ENCODE results near the gene CIAO2B.
"Not testable (repeated sequence)": the region's sequence is repeated elsewhere in the genome, so short reads cannot be mapped to it uniquely, and the experiment has no call there.

CIAO2B gene

GRCh38 chr16:66934138-66934838, at the start of gene CIAO2B:
TSS of gene CIAO2B (minus strand) at chr16:66934402. CDS start at chr16:66934364, 38 bp downstream.
- H3K9me3 ChIP-seq (ENCODE audit: low read length), result no peaks in the 10 kb centered on the region
- no peaks in the 10 kb centered on the region for H3K27me3 ChIP-seq (ENCODE audit: insufficient read depth, low read length)
- peaks cover 22% of the 10 kb centered on the region for H3K4me1 ChIP-seq (ENCODE audit: insufficient read depth, low read length)
- H3K36me3 ChIP-seq (ENCODE audit: insufficient read depth, low read length), result peaks cover 14% of the 10 kb centered on the region
- peak within 1 kb of the TSS; percentile 64 for H2AFZ ChIP-seq (ENCODE audit: low read depth, low read length)
- H3K4me3 ChIP-seq (ENCODE audit: low read length), result peak within 1 kb of the TSS; percentile 87

GRCh38 chr16:66983033-66983432, 48.8 kb upstream of the CIAO2B start:
- no peaks in the 10 kb centered on the region for H3K36me3 ChIP-seq (ENCODE audit: insufficient read depth, low read length)
- H3K4me3 ChIP-seq (ENCODE audit: low read length), result no peak overlapping the region
- no peaks in the 10 kb centered on the region for H3K4me1 ChIP-seq (ENCODE audit: insufficient read depth, low read length)
- peaks cover 7% of the 10 kb centered on the region for H3K27me3 ChIP-seq (ENCODE audit: insufficient read depth, low read length)
- no peak overlapping the region for H2AFZ ChIP-seq (ENCODE audit: low read depth, low read length)
- no peaks in the 10 kb centered on the region for H3K9me3 ChIP-seq (ENCODE audit: low read length)

DNA sequence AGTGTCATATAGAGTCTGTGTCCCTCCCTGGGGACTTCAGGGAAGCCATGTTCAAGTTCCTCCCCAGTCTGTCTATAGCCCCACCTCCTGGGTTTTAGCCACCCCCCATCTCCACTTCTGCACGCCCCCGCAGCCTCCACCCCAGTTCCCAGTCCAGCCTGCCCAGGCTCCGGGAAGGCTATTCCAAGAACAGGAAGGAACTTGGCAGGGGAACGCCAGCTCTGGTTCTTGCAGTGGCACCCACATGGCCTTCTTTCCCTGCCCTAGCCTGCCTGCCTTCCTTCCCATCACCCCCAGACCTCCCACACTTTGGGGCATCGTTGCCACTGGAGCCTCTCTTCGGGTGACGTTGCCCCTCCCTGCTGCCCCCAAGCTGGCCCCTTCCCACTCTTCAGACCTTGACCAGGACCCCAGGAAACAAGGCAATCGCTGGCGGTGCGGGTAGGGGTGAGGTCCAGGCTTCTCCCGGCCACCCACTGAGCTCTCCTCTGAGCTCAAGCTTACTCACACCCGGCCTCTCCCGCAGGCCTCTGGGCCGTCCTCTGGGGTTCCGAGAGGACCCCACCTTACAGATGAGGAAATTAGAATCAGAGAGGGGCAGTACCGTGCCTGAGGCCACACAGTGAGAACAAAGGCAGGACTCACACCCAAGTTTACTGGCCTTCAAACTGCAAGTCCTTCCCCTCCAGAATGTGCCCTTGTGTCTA, 45.0 kb upstream of the CIAO2B start:
- H3K9me3 ChIP-seq (ENCODE audit: low read length), result no peaks in the 10 kb centered on the region
- no peaks in the 10 kb centered on the region for H3K27me3 ChIP-seq (ENCODE audit: insufficient read depth, low read length)
- no peaks in the 10 kb centered on the region for H3K36me3 ChIP-seq (ENCODE audit: insufficient read depth, low read length)
- no peak overlapping the region for H3K4me3 ChIP-seq (ENCODE audit: low read length)
- no peaks in the 10 kb centered on the region for H3K4me1 ChIP-seq (ENCODE audit: insufficient read depth, low read length)
- no peak overlapping the region for H2AFZ ChIP-seq (ENCODE audit: low read depth, low read length)

- Histone ChIP-seq H3K4me1 (ENCODE audit: insufficient read depth, low read length) (no peaks in the 10 kb centered on the region), H3K4me3 (ENCODE audit: low read length) (no peak overlapping the region), H3K36me3 (ENCODE audit: insufficient read depth, low read length) (no peaks in the 10 kb centered on the region), H2AFZ (ENCODE audit: low read depth, low read length) (no peak overlapping the region), H3K27me3 (ENCODE audit: insufficient read depth, low read length) (no peaks in the 10 kb centered on the region), H3K9me3 (ENCODE audit: low read length) (no peaks in the 10 kb centered on the region)
Measured at GRCh38 chr16:66977341-66978113, 43.3 kb upstream of the CIAO2B start.

DNA sequence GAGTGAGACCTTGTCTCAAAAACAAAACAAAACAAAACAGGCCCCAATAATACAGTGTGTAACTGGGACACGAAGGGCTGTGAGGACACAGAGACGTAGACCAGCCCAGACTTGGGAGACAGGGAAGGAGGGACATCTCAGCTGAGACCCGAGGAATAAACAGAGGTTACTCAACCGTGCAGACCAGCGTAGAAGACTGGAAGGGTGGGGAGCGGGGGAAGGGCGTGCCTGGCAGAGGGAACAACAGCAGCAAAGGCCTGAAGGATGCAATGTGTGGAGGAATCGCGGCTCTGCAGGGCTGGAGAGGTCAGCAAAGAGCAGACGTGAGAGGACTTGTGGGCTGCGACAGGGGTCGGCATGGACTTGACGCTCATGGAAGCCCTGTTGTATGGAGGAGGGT, 42.5 kb upstream of the CIAO2B start:
- Histone ChIP-seq H3K4me3 (ENCODE audit: low read length) (no peak overlapping the region), H3K27me3 (ENCODE audit: insufficient read depth, low read length) (no peaks in the 10 kb centered on the region), H3K36me3 (ENCODE audit: insufficient read depth, low read length) (no peaks in the 10 kb centered on the region), H2AFZ (ENCODE audit: low read depth, low read length) (no peak overlapping the region), H3K4me1 (ENCODE audit: insufficient read depth, low read length) (no peaks in the 10 kb centered on the region), H3K9me3 (ENCODE audit: low read length) (no peaks in the 10 kb centered on the region)

GRCh38 chr16:66975302-66975893, 41.2 kb upstream of the CIAO2B start:
- H2AFZ ChIP-seq (ENCODE audit: low read depth, low read length), result no peak overlapping the region
- no peaks in the 10 kb centered on the region for H3K36me3 ChIP-seq (ENCODE audit: insufficient read depth, low read length)
- no peak overlapping the region for H3K4me3 ChIP-seq (ENCODE audit: low read length)
- no peaks in the 10 kb centered on the region for H3K27me3 ChIP-seq (ENCODE audit: insufficient read depth, low read length)
- H3K9me3 ChIP-seq (ENCODE audit: low read length), result no peaks in the 10 kb centered on the region
- H3K4me1 ChIP-seq (ENCODE audit: insufficient read depth, low read length), result no peaks in the 10 kb centered on the region

GRCh38 chr16:66974932-66975246, 40.7 kb upstream of the CIAO2B start:
- H2AFZ ChIP-seq (ENCODE audit: low read depth, low read length); H3K4me1 ChIP-seq (ENCODE audit: insufficient read depth, low read length); H3K9me3 ChIP-seq (ENCODE audit: low read length); H3K27me3 ChIP-seq (ENCODE audit: insufficient read depth, low read length); H3K36me3 ChIP-seq (ENCODE audit: insufficient read depth, low read length); H3K4me3 ChIP-seq (ENCODE audit: low read length): not testable (repeated sequence)

DNA sequence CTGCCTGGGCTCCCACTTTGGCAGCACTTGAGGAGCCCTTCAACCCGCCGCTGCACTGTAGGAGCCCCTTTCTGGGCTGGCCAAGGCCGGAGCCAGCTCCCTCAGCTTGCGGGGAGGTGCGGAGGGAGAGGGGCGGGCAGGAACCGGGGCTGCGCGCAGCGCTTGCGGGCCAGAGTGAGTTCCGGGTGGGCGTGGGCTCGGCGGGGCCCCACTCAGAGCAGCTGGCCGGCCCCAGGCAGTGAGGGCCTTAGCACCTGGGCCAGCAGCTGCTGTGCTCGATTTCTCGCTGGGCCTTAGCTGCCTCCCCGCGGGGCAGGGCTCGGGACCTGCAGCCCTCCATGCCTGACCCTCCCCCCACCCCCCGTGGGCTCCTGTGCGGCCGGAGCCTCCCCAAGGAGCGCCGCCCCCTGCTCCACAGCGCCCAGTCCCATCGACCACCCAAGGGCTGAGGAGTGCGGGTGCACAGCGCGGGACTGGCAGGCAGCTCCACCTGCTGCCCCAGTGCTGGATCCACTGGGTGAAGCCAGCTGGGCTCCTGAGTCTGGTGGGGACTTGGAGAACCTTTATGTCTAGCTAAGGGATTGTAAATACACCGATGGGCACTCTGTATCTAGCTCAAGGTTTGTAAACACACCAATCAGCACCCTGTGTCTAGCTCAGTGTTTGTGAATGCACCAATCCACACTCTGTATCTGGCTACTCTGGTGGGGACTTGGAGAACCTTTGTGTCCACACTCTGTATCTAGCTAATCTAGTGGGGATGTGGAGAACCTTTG, 40.1 kb upstream of the CIAO2B start:
- H3K4me3 ChIP-seq (ENCODE audit: low read length); H3K27me3 ChIP-seq (ENCODE audit: insufficient read depth, low read length); H3K36me3 ChIP-seq (ENCODE audit: insufficient read depth, low read length); H2AFZ ChIP-seq (ENCODE audit: low read depth, low read length); H3K9me3 ChIP-seq (ENCODE audit: low read length); H3K4me1 ChIP-seq (ENCODE audit: insufficient read depth, low read length): not testable (repeated sequence)

GRCh38 chr16:66973716-66974115, 39.5 kb upstream of the CIAO2B start:
- H3K4me3 ChIP-seq (ENCODE audit: low read length), result no peak overlapping the region
- H2AFZ ChIP-seq (ENCODE audit: low read depth, low read length), result no peak overlapping the region
- no peaks in the 10 kb centered on the region for H3K9me3 ChIP-seq (ENCODE audit: low read length)
- H3K27me3 ChIP-seq (ENCODE audit: insufficient read depth, low read length), result no peaks in the 10 kb centered on the region
- no peaks in the 10 kb centered on the region for H3K36me3 ChIP-seq (ENCODE audit: insufficient read depth, low read length)
- no peaks in the 10 kb centered on the region for H3K4me1 ChIP-seq (ENCODE audit: insufficient read depth, low read length)

DNA sequence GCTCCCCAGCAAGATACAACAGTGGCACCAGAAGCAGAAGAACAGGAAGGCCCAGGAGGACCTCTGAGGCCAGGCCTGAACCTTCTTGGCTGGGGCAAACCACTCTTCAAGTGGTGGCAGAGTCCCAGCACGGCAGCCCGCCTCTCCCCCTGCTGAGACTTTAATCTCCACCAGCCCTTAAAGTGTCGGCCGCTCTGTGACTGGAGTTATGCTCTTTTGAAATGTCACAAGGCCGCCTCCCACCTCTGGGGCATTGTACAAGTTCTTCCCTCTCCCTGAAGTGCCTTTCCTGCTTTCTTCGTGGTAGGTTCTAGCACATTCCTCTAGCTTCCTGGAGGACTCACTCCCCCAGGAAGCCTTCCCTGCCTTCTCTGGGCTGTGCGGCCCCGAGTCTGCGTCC, 38.8 kb upstream of the CIAO2B start:
- Histone ChIP-seq H3K27me3 (ENCODE audit: insufficient read depth, low read length) (no peaks in the 10 kb centered on the region), H3K36me3 (ENCODE audit: insufficient read depth, low read length) (no peaks in the 10 kb centered on the region), H2AFZ (ENCODE audit: low read depth, low read length) (no peak overlapping the region), H3K4me1 (ENCODE audit: insufficient read depth, low read length) (no peaks in the 10 kb centered on the region), H3K9me3 (ENCODE audit: low read length) (no peaks in the 10 kb centered on the region), H3K4me3 (ENCODE audit: low read length) (no peak overlapping the region)

- Histone ChIP-seq H2AFZ (ENCODE audit: low read depth, low read length) (no peak overlapping the region), H3K27me3 (ENCODE audit: insufficient read depth, low read length) (no peaks in the 10 kb centered on the region), H3K36me3 (ENCODE audit: insufficient read depth, low read length) (no peaks in the 10 kb centered on the region), H3K4me1 (ENCODE audit: insufficient read depth, low read length) (no peaks in the 10 kb centered on the region), H3K9me3 (ENCODE audit: low read length) (no peaks in the 10 kb centered on the region), H3K4me3 (ENCODE audit: low read length) (no peak overlapping the region)
Measured at GRCh38 chr16:66970775-66971720, 36.8 kb upstream of the CIAO2B start.

DNA sequence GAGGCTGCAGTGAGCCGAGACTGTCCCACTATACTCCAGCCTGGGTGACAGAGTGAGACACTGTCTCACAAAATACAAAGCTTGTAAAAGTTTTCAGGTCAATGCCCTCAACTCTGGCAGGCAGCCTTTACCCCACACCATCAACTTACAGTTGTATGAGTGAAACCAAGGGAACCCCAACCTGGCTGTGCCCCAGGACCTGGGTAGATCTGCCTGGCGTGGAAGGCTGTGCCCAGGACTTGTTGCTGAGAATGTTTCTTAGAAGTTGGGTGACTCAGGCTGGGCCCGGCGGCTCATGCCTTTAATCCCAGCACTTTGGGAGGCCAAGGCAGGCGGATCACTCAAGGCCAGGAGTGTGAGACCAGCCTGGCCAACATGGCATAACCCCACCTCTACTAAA, 34.6 kb upstream of the CIAO2B start:
- H3K4me1 ChIP-seq (ENCODE audit: insufficient read depth, low read length), result no peaks in the 10 kb centered on the region

More for the DNA sequence above, 34.6 kb upstream of the CIAO2B start:
- Histone ChIP-seq H3K36me3 (ENCODE audit: insufficient read depth, low read length) (no peaks in the 10 kb centered on the region), H3K27me3 (ENCODE audit: insufficient read depth, low read length) (no peaks in the 10 kb centered on the region), H3K4me3 (ENCODE audit: low read length) (no peak overlapping the region), H3K9me3 (ENCODE audit: low read length) (no peaks in the 10 kb centered on the region), H2AFZ (ENCODE audit: low read depth, low read length) (no peak overlapping the region)

Data from neuron (in vitro differentiated cells).